ENCODE data around the gene RABGAP1L.
"Not testable (repeated sequence)": the region's sequence is repeated elsewhere in the genome, so short reads cannot be mapped to it uniquely, and the experiment has no call there.

Gene RABGAP1L

GRCh38 chr1:174617905-174618304 lies 458.6 kb downstream of the RABGAP1L start:
- not testable (repeated sequence) for H3K27me3 Mint-ChIP-seq, H3K36me3 Mint-ChIP-seq, DNase-seq, H3K4me1 Mint-ChIP-seq, H3K27ac Mint-ChIP-seq, H3K4me3 Mint-ChIP-seq
- peaks cover 31% of the 10 kb centered on the region for H3K9me3 Mint-ChIP-seq
- CTCF ChIA-PET: interaction anchor here (0.6 kb wide), 1 partner anchor 610 kb away, joined by 3 read pairs; no protein-coding TSS in a partner anchor

- DNase-seq: no peak
- Mint-ChIP-seq H3K27me3 (no peaks in the 10 kb centered on the region), H3K9me3 (peaks cover 17% of the 10 kb centered on the region), H3K4me3 (no peak overlapping the region), H3K36me3 (no peaks in the 10 kb centered on the region), H3K4me1 (no peaks in the 10 kb centered on the region), H3K27ac (no peak overlapping the region)
- CTCF ChIA-PET: no interaction called here
These were observed 464.2 kb downstream of the RABGAP1L start for GRCh38 chr1:174623324-174624035.

- CTCF ChIA-PET: no interaction called here
- no peak for DNase-seq
- no peaks in the 10 kb centered on the region for H3K4me1 Mint-ChIP-seq
- H3K4me3 Mint-ChIP-seq: no peak overlapping the region
- peaks cover under 1% of the 10 kb centered on the region for H3K9me3 Mint-ChIP-seq
- no peaks in the 10 kb centered on the region for H3K27me3 Mint-ChIP-seq
- no peak overlapping the region for H3K27ac Mint-ChIP-seq
- H3K36me3 Mint-ChIP-seq: no peaks in the 10 kb centered on the region
These were observed 467.0 kb downstream of the RABGAP1L start for GRCh38 chr1:174626031-174627025.

GRCh38 chr1:174637487-174637886 lies 478.2 kb downstream of the RABGAP1L start:
- no peak for DNase-seq
- H3K27me3 Mint-ChIP-seq: no peaks in the 10 kb centered on the region
- H3K4me3 Mint-ChIP-seq: no peak overlapping the region
- no peak overlapping the region for H3K27ac Mint-ChIP-seq
- peaks cover 3% of the 10 kb centered on the region for H3K36me3 Mint-ChIP-seq
- H3K4me1 Mint-ChIP-seq: no peaks in the 10 kb centered on the region
- CTCF ChIA-PET: no interaction called here
- no peaks in the 10 kb centered on the region for H3K9me3 Mint-ChIP-seq

GRCh38 chr1:174639461-174639860 lies 480.1 kb downstream of the RABGAP1L start:
- no peak overlapping the region for H3K27ac Mint-ChIP-seq
- DNase-seq: no peak
- H3K36me3 Mint-ChIP-seq: peaks cover 3% of the 10 kb centered on the region
- no peak overlapping the region for H3K4me3 Mint-ChIP-seq
- no peaks in the 10 kb centered on the region for H3K27me3 Mint-ChIP-seq
- no peaks in the 10 kb centered on the region for H3K4me1 Mint-ChIP-seq
- CTCF ChIA-PET: interaction anchor here (0.7 kb wide), 1 partner anchor 22 kb away, joined by 3 read pairs; no protein-coding TSS in a partner anchor
- H3K9me3 Mint-ChIP-seq: no peaks in the 10 kb centered on the region

- Mint-ChIP-seq H3K4me3 (no peak overlapping the region), H3K9me3 (no peaks in the 10 kb centered on the region), H3K36me3 (peaks cover 3% of the 10 kb centered on the region), H3K27me3 (no peaks in the 10 kb centered on the region), H3K27ac (no peak overlapping the region), H3K4me1 (no peaks in the 10 kb centered on the region)
- DNase-seq: no peak
- CTCF ChIA-PET: interaction anchor here (0.7 kb wide), 1 partner anchor 1444 kb away, joined by 3 read pairs; no protein-coding TSS in a partner anchor
These were observed 481.5 kb downstream of the RABGAP1L start for GRCh38 chr1:174640783-174641182.

- CTCF ChIA-PET: no interaction called here
- Mint-ChIP-seq H3K4me1 (no peaks in the 10 kb centered on the region), H3K27me3 (no peaks in the 10 kb centered on the region)
These were observed 483.1 kb downstream of the RABGAP1L start for GRCh38 chr1:174642393-174642792.

GRCh38 chr1:174643206-174643605 lies 483.9 kb downstream of the RABGAP1L start:
- CTCF ChIA-PET: interaction anchor here (1.2 kb wide), 1 partner anchor 380 kb away, joined by 3 read pairs; no protein-coding TSS in a partner anchor
- Mint-ChIP-seq H3K9me3 (no peaks in the 10 kb centered on the region), H3K4me1 (no peaks in the 10 kb centered on the region), H3K36me3 (no peaks in the 10 kb centered on the region), H3K27ac (no peak overlapping the region), H3K27me3 (no peaks in the 10 kb centered on the region), H3K4me3 (no peak overlapping the region)
- no peak for DNase-seq

More at GRCh38 chr1:174642393-174642792, 483.1 kb downstream of the RABGAP1L start:
- Mint-ChIP-seq H3K9me3 (no peaks in the 10 kb centered on the region), H3K4me3 (no peak overlapping the region), H3K36me3 (peaks cover 3% of the 10 kb centered on the region), H3K27ac (no peak overlapping the region)
- DNase-seq: no peak

- H3K4me3 Mint-ChIP-seq, CTCF ChIA-PET, H3K27me3 Mint-ChIP-seq, H3K27ac Mint-ChIP-seq, H3K9me3 Mint-ChIP-seq, H3K4me1 Mint-ChIP-seq, H3K36me3 Mint-ChIP-seq, DNase-seq: not testable (repeated sequence)
These were observed 490.3 kb downstream of the RABGAP1L start for GRCh38 chr1:174649572-174649971.

GRCh38 chr1:174652569-174653280 lies 493.4 kb downstream of the RABGAP1L start:
- Mint-ChIP-seq H3K4me1 (no peaks in the 10 kb centered on the region), H3K27ac (no peak overlapping the region), H3K36me3 (no peaks in the 10 kb centered on the region), H3K4me3 (no peak overlapping the region), H3K9me3 (peaks cover 3% of the 10 kb centered on the region), H3K27me3 (no peaks in the 10 kb centered on the region)
- no peak for DNase-seq
- CTCF ChIA-PET: no interaction called here

GRCh38 chr1:174654560-174654959 lies 495.2 kb downstream of the RABGAP1L start:
- no peak for DNase-seq
- peaks cover 3% of the 10 kb centered on the region for H3K9me3 Mint-ChIP-seq
- CTCF ChIA-PET: no interaction called here
- H3K27ac Mint-ChIP-seq: no peak overlapping the region
- no peak overlapping the region for H3K4me3 Mint-ChIP-seq
- H3K36me3 Mint-ChIP-seq: no peaks in the 10 kb centered on the region
- no peaks in the 10 kb centered on the region for H3K4me1 Mint-ChIP-seq
- H3K27me3 Mint-ChIP-seq: no peaks in the 10 kb centered on the region

- H3K36me3 Mint-ChIP-seq: no peaks in the 10 kb centered on the region
- no peak overlapping the region for H3K4me3 Mint-ChIP-seq
- CTCF ChIA-PET: no interaction called here
- H3K9me3 Mint-ChIP-seq: peaks cover 2% of the 10 kb centered on the region
- H3K4me1 Mint-ChIP-seq: no peaks in the 10 kb centered on the region
- H3K27ac Mint-ChIP-seq: no peak overlapping the region
- H3K27me3 Mint-ChIP-seq: no peaks in the 10 kb centered on the region
- DNase-seq: no peak
These were observed 497.2 kb downstream of the RABGAP1L start for GRCh38 chr1:174656409-174657059.

GRCh38 chr1:174657411-174657810 lies 498.1 kb downstream of the RABGAP1L start:
- no peaks in the 10 kb centered on the region for H3K36me3 Mint-ChIP-seq
- no peak for DNase-seq
- H3K9me3 Mint-ChIP-seq: no peaks in the 10 kb centered on the region
- no peak overlapping the region for H3K4me3 Mint-ChIP-seq
- no peaks in the 10 kb centered on the region for H3K4me1 Mint-ChIP-seq
- CTCF ChIA-PET: no interaction called here
- no peak overlapping the region for H3K27ac Mint-ChIP-seq
- no peaks in the 10 kb centered on the region for H3K27me3 Mint-ChIP-seq

- Mint-ChIP-seq H3K4me3 (no peak overlapping the region), H3K27me3 (no peaks in the 10 kb centered on the region), H3K27ac (no peak overlapping the region), H3K4me1 (no peaks in the 10 kb centered on the region), H3K36me3 (no peaks in the 10 kb centered on the region), H3K9me3 (no peaks in the 10 kb centered on the region)
- DNase-seq: no peak
- CTCF ChIA-PET: no interaction called here
These were observed 498.6 kb downstream of the RABGAP1L start for GRCh38 chr1:174657893-174658292.

Data from activated naive CD4-positive, alpha-beta T cell treated with anti-CD3 and anti-CD28 coated beads, Interleukin-2, amount 10 ng/mL, durations not matched to agents 7 days and 5 days (primary cell).